ENCODE data around the gene SLC27A2.

Gene SLC27A2

DNA sequence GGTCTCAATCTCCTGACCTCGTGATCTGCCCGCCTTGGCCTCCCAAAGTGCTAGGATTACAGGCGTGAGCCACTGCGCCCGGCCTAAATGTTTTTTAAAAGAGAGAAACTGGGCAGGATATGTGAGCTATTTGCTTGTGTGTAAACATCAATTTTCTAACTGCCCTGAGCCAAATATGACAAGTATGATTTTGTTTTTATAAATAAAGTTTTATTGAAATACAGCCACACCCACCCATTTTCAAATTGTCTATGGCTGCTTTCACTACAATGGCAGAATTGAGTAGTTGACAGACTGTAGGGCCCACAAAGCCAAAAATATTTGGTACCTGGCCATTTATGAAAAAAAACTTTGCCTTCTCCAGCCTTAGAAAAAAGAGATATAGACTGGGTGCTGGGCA, 99.4 kb downstream of the SLC27A2 start:
- DNase-seq = no peak
